NCI-H460 (cell line): ENCODE measurements around the gene LSAMP. TPM values are rescaled to one million over a fixed set of nuclear protein-coding genes. Genes with fewer than 3 reads are reported as not detected.

ENCODE experiments used
- DNase-seq: peaks from one replicate; pipeline ENCODE4 v3.0.0-alpha.2; 2016; ENCODE audit warnings: low read depth; ENCODE audit errors: extremely low read depth
- total RNA-seq: library from RNA; depleted of rRNA; stranded (reverse); fragments of >200 nt; shearing (Covaris generic); gene quantifications from 2 replicates; pipeline ENCODE4 v1.2.3, GENCODE V29; 2014

Gene LSAMP
- total RNA-seq, 1 experiment from 2014 or later = 11.5 TPM

GRCh38 chr3:115922681-115923347 is 522.5 kb downstream of the LSAMP start:
- no peak for DNase-seq

- DNase-seq = no peak
Observed at GRCh38 chr3:115921711-115922110, 523.6 kb downstream of the LSAMP start.

GRCh38 chr3:115918900-115919299 is 526.4 kb downstream of the LSAMP start:
- no peak for DNase-seq

- DNase-seq = no peak
Observed at GRCh38 chr3:115916866-115917265, 528.4 kb downstream of the LSAMP start.

DNA sequence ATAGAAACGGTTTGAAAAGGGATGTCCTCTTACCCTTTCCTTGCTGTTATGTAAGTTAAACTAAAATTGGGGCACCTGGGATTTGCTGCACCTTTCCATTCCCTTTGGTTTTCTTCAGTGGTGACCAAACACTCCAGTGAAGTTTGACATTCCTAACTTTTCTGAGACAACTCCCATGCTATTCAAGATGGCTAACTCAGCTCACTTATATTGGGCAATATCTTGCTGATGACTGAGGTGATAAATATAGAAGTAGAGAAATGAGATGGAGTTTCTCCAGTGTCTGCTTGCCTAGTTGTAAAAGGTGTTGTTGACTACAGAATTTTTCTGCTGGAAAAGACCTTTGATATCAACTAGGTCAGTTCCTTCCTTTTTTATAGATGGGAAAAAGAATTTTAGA is 530.2 kb downstream of the LSAMP start:
- DNase-seq = no peak

DNA sequence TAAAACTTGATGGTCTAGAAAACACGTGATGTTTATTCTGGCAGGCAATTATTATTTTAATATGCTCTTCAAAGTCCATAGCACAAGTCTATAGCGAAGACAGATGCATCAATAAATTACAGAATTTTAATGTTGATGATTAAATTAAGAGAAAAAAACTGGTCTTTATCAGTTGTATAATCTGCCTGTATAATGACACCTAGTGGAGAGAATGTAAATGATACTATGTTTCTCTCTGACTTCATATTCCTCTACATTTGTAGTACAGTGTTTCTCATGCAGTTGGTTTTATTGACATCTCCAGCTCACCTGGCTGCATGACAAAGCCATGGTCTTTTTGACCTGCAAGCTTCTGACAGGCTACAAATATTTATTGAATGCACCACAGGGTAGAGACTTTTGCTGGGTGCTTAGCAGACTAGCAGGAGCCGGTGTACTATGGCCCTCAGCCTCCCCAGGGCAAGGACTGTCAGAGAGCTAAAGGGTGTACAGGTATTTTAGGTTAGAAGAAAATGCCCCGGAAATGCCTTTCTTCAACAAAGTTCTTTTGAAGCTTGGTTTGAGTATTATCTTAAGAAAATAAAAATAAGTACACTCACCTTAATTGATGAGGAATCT is 532.1 kb downstream of the LSAMP start:
- no peak for DNase-seq

GRCh38 chr3:115912372-115912771 is 532.9 kb downstream of the LSAMP start:
- no peak for DNase-seq

DNA sequence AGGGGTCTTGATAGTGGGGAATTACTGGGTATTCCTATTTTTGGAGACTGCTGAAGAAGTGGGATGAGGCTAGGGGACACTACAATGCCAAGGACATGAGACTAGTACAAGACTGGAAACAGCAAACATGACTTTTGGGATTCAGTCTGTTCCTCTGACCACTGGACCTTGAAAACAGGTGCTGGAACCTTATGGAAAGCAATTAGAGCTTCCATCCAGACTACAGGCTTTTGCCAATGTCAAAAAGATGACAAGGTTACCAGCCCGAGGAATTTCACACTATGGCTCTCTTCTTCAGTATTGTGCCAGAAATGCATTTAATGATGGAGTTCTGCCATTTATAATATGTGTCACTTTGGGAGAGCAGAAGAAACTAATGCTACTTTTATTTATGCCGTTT is 539.4 kb downstream of the LSAMP start:
- DNase-seq = no peak

DNA sequence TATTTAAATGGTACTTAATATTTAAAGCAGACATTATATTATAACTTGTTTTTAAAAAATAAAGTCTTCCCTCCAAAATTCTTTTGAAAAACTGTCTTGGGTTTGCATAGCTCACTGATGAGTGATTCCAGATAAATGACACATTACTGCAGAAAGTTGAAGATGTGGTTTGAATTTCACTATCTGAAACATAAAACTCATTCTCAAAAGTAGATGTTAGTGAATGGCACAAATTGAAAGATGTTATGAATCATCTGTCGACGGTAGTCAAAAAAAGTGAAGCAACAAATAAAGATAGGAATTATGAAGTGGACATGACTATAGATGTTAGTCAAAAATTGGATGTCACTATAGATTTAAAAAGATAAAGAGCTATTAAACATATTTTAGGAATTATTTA is 541.4 kb downstream of the LSAMP start:
- DNase-seq = no peak

GRCh38 chr3:115901008-115901407 is 544.3 kb downstream of the LSAMP start:
- no peak for DNase-seq

GRCh38 chr3:115899535-115899934 is 545.8 kb downstream of the LSAMP start:
- no peak for DNase-seq

DNA sequence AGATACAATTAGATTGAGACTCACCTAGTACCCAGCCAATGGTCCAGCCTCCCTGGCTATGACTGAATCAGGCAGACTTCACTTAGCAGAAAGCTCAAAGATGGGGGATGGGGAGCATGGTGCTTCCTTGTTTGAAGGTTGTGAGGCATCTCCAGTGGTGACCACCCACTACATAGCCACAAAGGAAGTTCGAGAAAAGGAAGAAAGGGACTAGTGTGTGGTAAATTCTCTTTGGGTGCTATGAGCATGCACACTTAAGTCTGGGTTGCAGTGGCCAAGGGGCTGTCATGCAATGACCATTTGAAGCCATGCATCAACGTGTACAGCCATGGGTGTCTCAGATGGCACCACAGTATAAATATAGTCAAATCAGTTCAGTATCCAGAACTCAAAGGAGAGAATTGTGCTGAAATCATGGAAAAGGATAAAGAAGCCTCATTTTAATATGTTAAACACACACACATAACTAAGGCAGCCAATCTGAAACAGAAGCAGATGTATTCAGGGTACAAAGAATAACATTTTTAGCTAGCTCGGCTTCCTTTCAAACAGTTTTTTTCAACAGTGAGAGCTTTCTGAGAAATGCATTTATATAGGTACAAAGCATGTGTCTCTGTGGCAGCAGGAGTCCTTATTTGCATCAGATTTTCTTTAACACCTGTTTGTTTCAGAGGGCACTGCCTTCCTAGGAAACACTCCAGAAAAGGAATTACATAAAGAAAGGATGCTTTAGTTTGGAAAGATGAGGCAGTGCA is 546.5 kb downstream of the LSAMP start:
- no peak for DNase-seq

DNA sequence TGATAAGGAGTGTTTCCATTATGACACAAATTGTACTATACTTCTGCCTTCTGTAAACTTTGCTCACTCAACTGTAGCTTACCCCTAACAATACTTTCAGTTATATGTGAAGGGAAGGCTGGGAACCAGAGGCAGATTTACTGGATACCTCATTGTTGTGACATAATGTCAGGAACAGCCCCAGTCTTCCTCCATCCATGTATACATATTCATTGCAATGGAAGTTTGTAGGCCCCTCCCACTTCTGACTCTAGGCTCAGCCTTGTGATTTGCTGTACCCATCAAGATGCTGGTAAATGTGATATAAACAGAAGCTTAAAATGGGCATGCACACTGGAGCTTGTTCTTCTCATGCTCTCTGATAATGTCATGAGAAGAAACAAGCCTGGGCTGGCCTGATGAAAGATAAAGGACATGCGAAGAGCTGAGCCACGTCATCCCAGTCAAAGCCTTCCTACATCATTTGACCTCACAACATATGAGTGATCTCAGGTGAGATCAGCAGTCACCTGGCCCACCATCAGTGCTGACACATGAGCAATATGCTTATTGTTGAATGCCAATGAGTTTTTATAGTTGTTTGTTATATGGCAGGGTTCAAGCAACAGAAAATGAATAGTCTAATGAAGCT is 554.2 kb downstream of the LSAMP start:
- no peak for DNase-seq

DNA sequence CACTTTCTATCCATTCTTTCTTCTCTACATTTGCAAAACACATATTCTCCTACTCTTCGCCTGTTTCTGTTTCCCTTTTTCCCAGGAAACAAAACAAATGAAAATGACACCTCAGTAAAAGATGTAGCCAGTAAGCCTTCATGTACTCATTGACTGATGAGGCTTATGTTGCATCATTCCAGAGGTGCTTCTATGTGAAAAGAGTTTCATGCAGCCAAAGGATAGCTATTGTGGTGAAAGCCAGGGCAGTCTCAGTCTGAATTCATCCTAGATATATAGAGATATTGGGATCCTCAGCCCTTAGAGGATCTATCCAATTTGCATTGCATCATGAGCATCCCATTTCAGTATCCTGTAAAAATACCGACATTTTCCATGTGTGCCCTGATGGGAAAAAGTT is 554.7 kb downstream of the LSAMP start:
- no peak for DNase-seq

GRCh38 chr3:115885621-115886020 is 559.7 kb downstream of the LSAMP start:
- peak; percentile 7 for DNase-seq

GRCh38 chr3:115877615-115877899 is 567.7 kb downstream of the LSAMP start:
- DNase-seq = no peak

- no peak for DNase-seq
Observed at GRCh38 chr3:115876876-115877614, 568.2 kb downstream of the LSAMP start.

DNA sequence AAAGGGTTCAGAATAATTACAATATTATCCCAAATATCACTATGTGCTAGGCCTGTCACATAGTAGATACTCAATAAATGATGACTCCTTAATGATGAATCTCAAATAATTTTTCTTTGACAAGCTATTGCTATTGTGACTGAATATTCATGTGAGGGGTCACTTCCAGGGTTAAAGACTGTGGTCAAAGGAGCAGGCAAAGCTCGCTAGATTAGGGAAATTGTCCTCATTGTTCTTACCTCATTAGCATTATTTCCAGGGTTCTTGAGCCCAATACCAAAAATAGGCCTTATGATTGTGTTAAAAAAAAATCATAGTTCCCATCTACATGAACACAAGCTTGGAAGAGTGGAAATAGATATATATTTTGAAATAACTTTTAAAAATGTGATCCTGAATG is 569.8 kb downstream of the LSAMP start:
- DNase-seq = no peak

GRCh38 chr3:115871735-115872134 is 573.6 kb downstream of the LSAMP start:
- no peak for DNase-seq

GRCh38 chr3:115864911-115865310 is 580.4 kb downstream of the LSAMP start:
- no peak for DNase-seq

GRCh38 chr3:115862849-115863248 is 582.4 kb downstream of the LSAMP start:
- DNase-seq = no peak
